Stomach smooth muscle (tissue), 2 donors: ENCODE measurements around the gene RNF4.
A peak's percentile ranks its signal among the peaks of the same experiment; 100 is the strongest.

Experiments used
- H3K27ac ChIP-seq: one replicate; pipeline ENCODE4 v1.7.0; 2013; ENCODE audit warnings: mild to moderate bottlenecking, low read length, inconsistent platforms
- H3K27me3 ChIP-seq, 2 donors: one replicate each; pipeline ENCODE4 v1.7.0; 2013; ENCODE audit warnings: low read length in 2 of 2; ENCODE audit not compliant: insufficient read depth in 2 of 2, control insufficient read depth in 1 of 2
- H3K36me3 ChIP-seq, 2 donors: one replicate each; pipeline ENCODE4 v1.7.0; 2013; ENCODE audit warnings: low read length in 2 of 2; ENCODE audit not compliant: control insufficient read depth in 2 of 2, insufficient read depth in 2 of 2
- H3K4me1 ChIP-seq: one replicate; pipeline ENCODE4 v1.7.0; 2013; ENCODE audit warnings: low read length; ENCODE audit not compliant: control insufficient read depth, insufficient read depth
- H3K4me3 ChIP-seq, 2 donors: one replicate each; pipeline ENCODE4 v1.7.0; 2013; ENCODE audit warnings: low read length in 2 of 2
- H3K9ac ChIP-seq, 2 donors: one replicate each; pipeline ENCODE4 v1.7.0; 2013; ENCODE audit warnings: low read length in 2 of 2, mild to moderate bottlenecking in 1 of 2
- H3K9me3 ChIP-seq, 2 donors: one replicate each; pipeline ENCODE4 v1.7.0; 2013; ENCODE audit warnings: low read length in 2 of 2; ENCODE audit not compliant: control insufficient read depth in 2 of 2
- donor health status: healthy.
- donor health status: Pancreatic carcinoma.

The RNF4 gene

GRCh38 chr4:2468456-2469191 lies at the start of gene RNF4:
Gene RNF4 (plus strand): TSS chr4:2469106. CDS start chr4:2490494, 21,388 bp downstream.
- H3K27ac ChIP-seq = peak within 1 kb of the TSS; percentile 87

GRCh38 chr4:2419814-2420213 lies 49.1 kb upstream of the RNF4 start:
- Histone ChIP-seq H3K9ac (no peak overlapping the region), H3K4me3 (peak overlapping the region in 1 of 2 donors; percentile 78), H3K4me1 (peaks cover 26% of the 10 kb centered on the region), H3K36me3 (no peaks in the 10 kb centered on the region), H3K9me3 (no peaks in the 10 kb centered on the region), H3K27me3 (peaks cover 54 to 57% of the 10 kb centered on the region in 2 donors), H3K27ac (no peak overlapping the region)

More at GRCh38 chr4:2468456-2469191, at the start of gene RNF4:
- peaks cover 9 to 10% of the 10 kb centered on the region in 2 donors for H3K36me3 ChIP-seq
- H3K4me3 ChIP-seq = peak within 1 kb of the TSS; percentile 80 to 96
- H3K27me3 ChIP-seq = no peaks in the 10 kb centered on the region
- peak within 1 kb of the TSS; percentile 90 to 96 for H3K9ac ChIP-seq
- H3K9me3 ChIP-seq = no peaks in the 10 kb centered on the region
- H3K4me1 ChIP-seq = peaks cover 17% of the 10 kb centered on the region

GRCh38 chr4:2421928-2422327 lies 47.0 kb upstream of the RNF4 start:
- Histone ChIP-seq H3K9ac (no peak overlapping the region), H3K4me3 (no peak overlapping the region), H3K27me3 (peaks cover 39 to 50% of the 10 kb centered on the region in 2 donors), H3K36me3 (no peaks in the 10 kb centered on the region), H3K9me3 (no peaks in the 10 kb centered on the region), H3K27ac (no peak overlapping the region), H3K4me1 (peaks cover 20% of the 10 kb centered on the region)

- Histone ChIP-seq H3K27me3 (peaks cover 35 to 43% of the 10 kb centered on the region in 2 donors), H3K36me3 (no peaks in the 10 kb centered on the region), H3K9ac (no peak overlapping the region), H3K4me3 (no peak overlapping the region), H3K27ac (no peak overlapping the region), H3K4me1 (peaks cover 9% of the 10 kb centered on the region), H3K9me3 (no peaks in the 10 kb centered on the region)
Observed at GRCh38 chr4:2423066-2423465, 45.8 kb upstream of the RNF4 start.

DNA sequence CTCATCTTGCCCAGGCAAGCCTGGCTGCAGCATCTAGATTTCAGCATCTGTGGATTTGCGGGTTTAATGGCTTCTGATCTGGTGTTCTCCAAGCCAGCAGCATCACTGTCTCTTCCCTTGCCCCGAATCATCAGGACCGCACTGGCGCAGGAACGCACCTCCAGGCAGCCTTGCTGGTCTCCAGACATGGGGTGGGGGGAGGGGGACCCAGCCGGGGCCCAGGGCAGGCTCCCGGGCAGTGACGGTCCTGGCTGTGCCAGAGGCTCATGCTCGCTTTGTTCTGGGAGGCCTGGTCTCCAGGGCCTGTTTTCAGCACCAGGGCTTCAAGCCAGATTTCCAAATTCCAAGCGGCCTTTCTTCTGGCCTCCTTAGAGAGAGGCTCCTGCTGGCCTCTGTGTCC lies 45.2 kb upstream of the RNF4 start:
- no peak overlapping the region for H3K9ac ChIP-seq
- no peaks in the 10 kb centered on the region for H3K9me3 ChIP-seq
- no peak overlapping the region for H3K4me3 ChIP-seq
- H3K36me3 ChIP-seq = no peaks in the 10 kb centered on the region
- H3K4me1 ChIP-seq = peaks cover 8% of the 10 kb centered on the region
- H3K27me3 ChIP-seq = peaks cover 35 to 42% of the 10 kb centered on the region in 2 donors
- no peak overlapping the region for H3K27ac ChIP-seq

DNA sequence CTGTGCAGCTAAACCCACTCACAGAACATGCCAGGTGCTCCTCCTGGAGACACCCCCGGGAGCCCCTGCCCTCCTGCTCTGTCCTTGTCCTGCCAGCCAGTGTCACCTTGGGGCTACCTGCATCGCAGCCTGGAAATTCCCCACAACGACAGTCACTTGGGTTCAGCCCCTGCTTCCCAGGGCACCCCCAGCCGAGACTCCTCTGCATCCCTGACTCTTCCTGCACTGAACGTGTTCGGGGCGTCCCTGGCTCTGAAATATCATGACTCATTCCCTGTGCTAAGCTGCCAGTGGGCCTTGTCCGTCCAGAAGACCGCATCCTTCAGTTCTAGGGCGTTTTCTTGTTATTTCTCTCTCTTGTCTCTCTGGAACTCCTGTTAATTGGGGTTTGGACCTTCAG lies 44.3 kb upstream of the RNF4 start:
- Histone ChIP-seq H3K9ac (no peak overlapping the region), H3K9me3 (no peaks in the 10 kb centered on the region), H3K4me1 (peaks cover under 1% of the 10 kb centered on the region), H3K4me3 (no peak overlapping the region), H3K27me3 (peaks cover 34 to 38% of the 10 kb centered on the region in 2 donors), H3K27ac (no peak overlapping the region), H3K36me3 (no peaks in the 10 kb centered on the region)

DNA sequence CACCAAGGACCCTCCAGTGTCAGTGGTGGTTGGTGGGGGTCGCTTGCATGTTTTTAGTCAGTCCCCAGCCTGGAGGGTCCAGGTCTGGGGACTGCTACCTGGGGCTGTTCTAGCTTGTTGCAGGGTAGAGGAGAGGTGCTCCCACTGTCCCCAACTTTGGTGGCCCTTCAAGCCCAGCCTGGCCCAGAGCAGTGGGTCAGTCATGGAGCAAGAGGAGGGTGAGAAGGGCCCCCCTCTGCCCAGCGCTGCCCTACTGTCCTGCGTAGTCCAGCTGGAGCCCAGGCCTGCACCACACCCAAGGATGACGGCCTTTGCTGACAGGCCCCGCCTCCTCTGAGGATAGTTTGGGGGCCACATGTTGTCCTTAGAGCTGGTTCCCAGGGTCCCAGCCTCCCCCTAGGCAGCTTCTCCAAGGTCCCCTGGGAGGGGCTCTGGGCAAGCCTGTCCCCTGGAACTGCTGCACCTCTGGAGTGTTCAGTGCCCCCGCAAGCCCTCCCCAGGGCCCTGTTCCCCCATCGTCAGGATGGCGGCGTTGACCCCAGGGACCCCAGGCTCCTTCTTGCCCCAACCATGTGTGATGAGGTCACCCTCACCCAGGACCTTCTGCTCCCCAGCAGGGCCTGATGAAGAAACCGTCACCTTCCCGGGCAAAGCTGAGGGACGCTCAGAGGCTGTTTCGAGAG lies 43.4 kb upstream of the RNF4 start:
- Histone ChIP-seq H3K27ac (no peak overlapping the region), H3K9me3 (no peaks in the 10 kb centered on the region), H3K4me1 (no peaks in the 10 kb centered on the region)

DNA sequence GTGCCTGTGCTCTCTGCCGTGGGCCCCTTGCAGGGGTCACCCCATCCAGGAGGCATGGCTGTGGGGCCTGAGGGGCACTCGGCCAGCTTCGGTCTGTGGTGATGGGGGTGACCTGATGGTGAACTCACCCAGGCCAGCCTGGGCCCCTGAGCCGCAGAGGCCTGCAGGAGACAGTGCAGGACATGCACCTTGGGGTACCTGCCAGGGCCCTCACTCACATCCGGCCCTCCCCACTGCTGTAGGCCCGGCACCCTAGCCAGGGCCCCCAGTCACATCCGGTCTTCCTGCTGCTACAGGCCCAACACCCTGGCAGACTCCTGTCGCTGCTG lies 42.9 kb upstream of the RNF4 start:
- Histone ChIP-seq H3K9me3 (no peaks in the 10 kb centered on the region), H3K4me3 (no peak overlapping the region), H3K9ac (no peak overlapping the region), H3K4me1 (no peaks in the 10 kb centered on the region), H3K36me3 (no peaks in the 10 kb centered on the region), H3K27me3 (peaks cover 21 to 26% of the 10 kb centered on the region in 2 donors), H3K27ac (no peak overlapping the region)

More for the DNA sequence above, 43.4 kb upstream of the RNF4 start:
- Histone ChIP-seq H3K27me3 (peaks cover 25 to 31% of the 10 kb centered on the region in 2 donors), H3K9ac (no peak overlapping the region), H3K4me3 (no peak overlapping the region), H3K36me3 (no peaks in the 10 kb centered on the region)

- Histone ChIP-seq H3K9ac (no peak overlapping the region), H3K27ac (no peak overlapping the region), H3K36me3 (no peaks in the 10 kb centered on the region), H3K9me3 (no peaks in the 10 kb centered on the region), H3K4me1 (no peaks in the 10 kb centered on the region), H3K27me3 (peaks cover 18 to 19% of the 10 kb centered on the region in 2 donors), H3K4me3 (no peak overlapping the region)
Observed at GRCh38 chr4:2426711-2427275, 42.1 kb upstream of the RNF4 start.

GRCh38 chr4:2427383-2428334 lies 41.2 kb upstream of the RNF4 start:
- Histone ChIP-seq H3K27me3 (peaks cover 9 to 11% of the 10 kb centered on the region in 2 donors), H3K4me1 (no peaks in the 10 kb centered on the region), H3K36me3 (no peaks in the 10 kb centered on the region), H3K27ac (no peak overlapping the region), H3K4me3 (no peak overlapping the region), H3K9me3 (no peaks in the 10 kb centered on the region), H3K9ac (no peak overlapping the region)
